H9 (cell line): ENCODE data around the gene FBP2. TPM values are rescaled to one million over a fixed set of nuclear protein-coding genes. Genes with fewer than 3 reads are reported as not detected.

Source experiments
- DNase-seq: peaks from one replicate; pipeline ENCODE4 v3.0.0-alpha.2; 2017
- H2AFZ ChIP-seq: one replicate; pipeline ENCODE4 v1.6.1; 2013; ENCODE audit warnings: mild to moderate bottlenecking, low read length, control low read depth, moderate library complexity
- H2AK5ac ChIP-seq: 2 replicates; pipeline ENCODE4 v1.6.1; 2013; ENCODE audit warnings: low read length, control low read depth, mixed read lengths; ENCODE audit not compliant: insufficient read length
- H2BK120ac ChIP-seq: one replicate; pipeline ENCODE4 v1.6.1; 2013; ENCODE audit warnings: low read depth, mild to moderate bottlenecking, low read length, control low read depth, inconsistent platforms; ENCODE audit not compliant: poor library complexity, severe bottlenecking
- H2BK12ac ChIP-seq: 2 replicates; pipeline ENCODE4 v1.6.1; 2013; ENCODE audit warnings: low read length, control low read depth, mixed read lengths, low read depth; ENCODE audit not compliant: insufficient read length
- H2BK15ac ChIP-seq: 2 replicates; pipeline ENCODE4 v1.6.1; 2013; ENCODE audit warnings: low read depth, low read length, control low read depth
- H2BK20ac ChIP-seq: one replicate; pipeline ENCODE4 v1.6.1; 2013; ENCODE audit warnings: low read depth, mild to moderate bottlenecking, low read length, control low read depth, inconsistent platforms; ENCODE audit not compliant: poor library complexity, severe bottlenecking
- H2BK5ac ChIP-seq: 2 replicates; pipeline ENCODE4 v1.6.1; 2013; ENCODE audit warnings: low read length, control low read depth, mixed read lengths; ENCODE audit not compliant: insufficient read length
- H3K14ac ChIP-seq: 2 replicates; pipeline ENCODE4 v1.6.1; 2013; ENCODE audit warnings: low read length, control low read depth; ENCODE audit not compliant: insufficient read depth
- H3K18ac ChIP-seq: 2 replicates; pipeline ENCODE4 v1.6.1; 2013; ENCODE audit warnings: low read depth, mild to moderate bottlenecking, mixed read lengths, low read length, control low read depth; ENCODE audit not compliant: insufficient read length
- H3K23ac ChIP-seq: 2 replicates; pipeline ENCODE4 v1.6.1; 2013; ENCODE audit warnings: low read length, control low read depth, mixed read lengths, low read depth; ENCODE audit not compliant: insufficient read length
- H3K23me2 ChIP-seq: 2 replicates; pipeline ENCODE4 v1.6.1; 2013; ENCODE audit warnings: low read depth, mild to moderate bottlenecking, mixed read lengths, low read length, control low read depth; ENCODE audit not compliant: insufficient read length, poor library complexity, severe bottlenecking
- H3K27ac ChIP-seq: 2 replicates; pipeline ENCODE4 v1.5.1; 2013; ENCODE audit warnings: low read length, control low read depth, mixed read lengths, low read depth; ENCODE audit not compliant: insufficient read length
- H3K27me3 ChIP-seq: 2 replicates; pipeline ENCODE4 v1.6.1; 2013; ENCODE audit warnings: low read length, control low read depth, inconsistent platforms; ENCODE audit not compliant: insufficient read depth
- H3K4ac ChIP-seq: 2 replicates; pipeline ENCODE4 v1.6.1; 2013; ENCODE audit warnings: low read depth, mild to moderate bottlenecking, control low read depth, inconsistent platforms, low read length, moderate library complexity
- H3K4me1 ChIP-seq: 2 replicates; pipeline ENCODE4 v1.6.1; 2013; ENCODE audit warnings: low read length, control low read depth, inconsistent platforms; ENCODE audit not compliant: insufficient read depth
- H3K4me2 ChIP-seq: 2 replicates; pipeline ENCODE4 v1.6.1; 2013; ENCODE audit warnings: low read length, control low read depth, mixed read lengths; ENCODE audit not compliant: insufficient read length, insufficient read depth
- H3K56ac ChIP-seq: 2 replicates; pipeline ENCODE4 v1.6.1; 2013; ENCODE audit warnings: low read depth, mild to moderate bottlenecking, mixed read lengths, low read length, control low read depth; ENCODE audit not compliant: insufficient read length
- H3K79me1 ChIP-seq: 2 replicates; pipeline ENCODE4 v1.6.1; 2013; ENCODE audit warnings: low read depth, mild to moderate bottlenecking, moderate library complexity, low read length, control low read depth, inconsistent platforms; ENCODE audit not compliant: insufficient read depth, poor library complexity, severe bottlenecking
- H3K79me2 ChIP-seq: 2 replicates; pipeline ENCODE4 v1.6.1; 2013; ENCODE audit warnings: low read length, control low read depth, inconsistent platforms; ENCODE audit not compliant: insufficient read depth
- H3K9ac ChIP-seq: 2 replicates; pipeline ENCODE4 v1.6.1; 2013; ENCODE audit warnings: low read length, control low read depth, mixed read lengths; ENCODE audit not compliant: insufficient read length; ENCODE audit errors: extremely low read depth
- H3K9me3 ChIP-seq: one replicate; pipeline ENCODE4 v1.6.1; 2013; ENCODE audit warnings: low read depth, low read length, inconsistent platforms; ENCODE audit not compliant: control insufficient read depth
- H3T11ph ChIP-seq: one replicate; pipeline ENCODE4 v1.6.1; 2013; ENCODE audit warnings: mild to moderate bottlenecking, low read length, control low read depth, inconsistent platforms
- H4K20me1 ChIP-seq: one replicate; pipeline ENCODE4 v1.6.1; 2013; ENCODE audit not compliant: control insufficient read depth, insufficient read length, insufficient read depth
- H4K5ac ChIP-seq: 2 replicates; pipeline ENCODE4 v1.6.1; 2013; ENCODE audit warnings: low read depth, mild to moderate bottlenecking, mixed read lengths, low read length, control low read depth; ENCODE audit not compliant: insufficient read length
- H4K8ac ChIP-seq: replicated peaks from 2 replicates; pipeline ENCODE4 v1.6.1; 2013; ENCODE audit warnings: low read length, control low read depth, mixed read lengths, low read depth; ENCODE audit not compliant: insufficient read length
- H4K91ac ChIP-seq: 2 replicates; pipeline ENCODE4 v1.6.1; 2013; ENCODE audit warnings: low read depth, mild to moderate bottlenecking, moderate library complexity, mixed read lengths, low read length, control low read depth; ENCODE audit not compliant: insufficient read length
- H3K27ac Mint-ChIP-seq, 3 experiments: 2 replicates in 2 of 3; 3 replicates in 1 of 3; pipeline ENCODE4 v1.8.0; 2020 to 2021; ENCODE audit warnings: mixed read lengths in 3 of 3, mild to moderate bottlenecking in 1 of 3, moderate library complexity in 1 of 3
- H3K27me3 Mint-ChIP-seq: 2 replicates; pipeline ENCODE4 v1.8.0; 2021; ENCODE audit warnings: low read depth, mild to moderate bottlenecking, moderate library complexity, mixed read lengths
- H3K36me3 Mint-ChIP-seq, 3 experiments: 2 replicates in 2 of 3; 3 replicates in 1 of 3; pipeline ENCODE4 v1.8.0; 2020 to 2021; ENCODE audit warnings: low read depth in 3 of 3, mixed read lengths in 3 of 3; ENCODE audit not compliant: insufficient read depth in 1 of 3
- H3K4me1 Mint-ChIP-seq, 2 experiments: 2 replicates each; pipeline ENCODE4 v1.8.0; 2020; ENCODE audit warnings: mixed read lengths in 2 of 2
- H3K4me3 Mint-ChIP-seq, 2 experiments: 2 replicates in 1 of 2; 3 replicates in 1 of 2; pipeline ENCODE4 v1.8.0; 2020 to 2021; ENCODE audit warnings: mild to moderate bottlenecking in 2 of 2, mixed read lengths in 2 of 2, moderate library complexity in 1 of 2
- H3K9me3 Mint-ChIP-seq, 2 experiments: 2 replicates in 1 of 2; 3 replicates in 1 of 2; pipeline ENCODE4 v1.8.0; 2020; ENCODE audit warnings: mild to moderate bottlenecking in 2 of 2, mixed read lengths in 2 of 2, moderate library complexity in 1 of 2
- CTCF ChIP-seq: fragments of 200-600 bp; sonication (generic); conservative IDR thresholded peaks from 3 replicates; pipeline ENCODE4 v1.8.0; 2021; ENCODE audit warnings: antibody characterized with exemption, mild to moderate bottlenecking
- WGBS: extraction: QIAGEN DNeasy Blood & Tissue Kit; methylation state at CpG from one replicate; pipeline ENCODE4 v1.1.7; 2013; ENCODE audit warnings: missing lambda C conversion rate, low lambda C conversion rate, mixed read lengths; ENCODE audit not compliant: insufficient read length; ENCODE audit errors: extremely low coverage; 5-methylcytosine and 5-hydroxymethylcytosine counted together
- total RNA-seq: library from RNA; stranded (reverse); gene quantifications from 2 replicates; pipeline ENCODE4 v1.2.1, GENCODE V29; 2021

The FBP2 gene
- total RNA-seq, 1 experiment from 2014 or later, result not detected

- no CpG with 5 or more reads among the region's 21 CpGs for WGBS
- no peaks in the 10 kb centered on the region for H3K79me2 ChIP-seq
- H3K36me3 Mint-ChIP-seq, result no peaks in the 10 kb centered on the region
These were observed 9.9 kb upstream of the FBP2 start for GRCh38 chr9:94603259-94604160.

More at GRCh38 chr9:94603259-94604160, 9.9 kb upstream of the FBP2 start:
- Histone ChIP-seq H2BK15ac (no peak overlapping the region), H4K20me1 (no peaks in the 10 kb centered on the region), H2BK120ac (no peak overlapping the region), H3K4me1 (no peaks in the 10 kb centered on the region; the same call in 1 of the 2 replicates), H3K18ac (no peak overlapping the region), H3K56ac (no peak overlapping the region), H3K14ac (no peak overlapping the region), H2AK5ac (no peak overlapping the region), H3K4me2 (no peak overlapping the region), H2AFZ (no peak overlapping the region), H4K5ac (no peak overlapping the region), H3K9ac (no peak overlapping the region), H4K8ac (no peak overlapping the region), H3K79me1 (no peaks in the 10 kb centered on the region), H3T11ph (no peak overlapping the region), H2BK5ac (no peak overlapping the region), H3K9me3 (no peaks in the 10 kb centered on the region), H4K91ac (no peak overlapping the region), H3K23ac (no peak overlapping the region), H3K27ac (no peak overlapping the region), H3K27me3 (no peaks in the 10 kb centered on the region), H3K23me2 (no peaks in the 10 kb centered on the region), H2BK12ac (no peak overlapping the region), H3K4ac (no peak overlapping the region), H2BK20ac (no peak overlapping the region)
- peak; percentile 91 for DNase-seq
- H3K9me3 Mint-ChIP-seq, result no peaks in the 10 kb centered on the region
- peaks cover 15 to 28% of the 10 kb centered on the region in 2 experiments for H3K4me1 Mint-ChIP-seq
- H3K27ac Mint-ChIP-seq, result no peak overlapping the region
- no peak overlapping the region; a peak in 1 of 5 replicates for H3K4me3 Mint-ChIP-seq
- peak; percentile 89 for TF ChIP-seq CTCF
- H3K27me3 Mint-ChIP-seq, result peaks cover 28% of the 10 kb centered on the region
